GM06990 (cell line): ENCODE measurements around the gene P2RY2.

Experiments
- DNase-seq: peaks from one replicate; pipeline ENCODE4 v3.0.0-alpha.2; 2011; ENCODE audit not compliant: insufficient read length; ENCODE audit errors: extremely low read depth
- H3K27me3 ChIP-seq: replicated peaks from 2 replicates; pipeline ENCODE4 v1.6.0; 2011; ENCODE audit warnings: low read length; ENCODE audit not compliant: control insufficient read depth, insufficient read depth
- H3K36me3 ChIP-seq: 2 replicates; pipeline ENCODE4 v1.5.1; 2011; ENCODE audit warnings: low read length; ENCODE audit not compliant: control insufficient read depth, insufficient read depth
- H3K4me3 ChIP-seq: replicated peaks from 2 replicates; pipeline ENCODE4 v1.5.1; 2011; ENCODE audit warnings: low read depth, mild to moderate bottlenecking, control low read depth, low read length
- CTCF ChIP-seq: IDR thresholded peaks from 2 replicates; pipeline ENCODE4 v1.5.1; 2011; ENCODE audit warnings: low read length, control low read depth, mild to moderate bottlenecking, inconsistent platforms; ENCODE audit not compliant: insufficient read depth, poor library complexity, severe bottlenecking

The P2RY2 gene

GRCh38 chr11:73218106-73218829 is at the start of gene P2RY2:
P2RY2 (plus strand) TSS chr11:73218281; CDS start chr11:73234160, 15,879 bp downstream.
- TF ChIP-seq CTCF = peak; percentile 28
- Histone ChIP-seq H3K36me3 (no peaks in the 10 kb centered on the region), H3K4me3 (peak within 1 kb of the TSS; percentile 34), H3K27me3 (no peaks in the 10 kb centered on the region; the same call in 1 of the 2 replicates)
- DNase-seq = peak; percentile 46

- TF ChIP-seq CTCF = no peak
- Histone ChIP-seq H3K36me3 (no peaks in the 10 kb centered on the region; the same call in 1 of the 2 replicates), H3K27me3 (no peaks in the 10 kb centered on the region), H3K4me3 (no peak overlapping the region)
- DNase-seq = no peak
Observed at GRCh38 chr11:73168925-73169579, 49.0 kb upstream of the P2RY2 start.

GRCh38 chr11:73170140-73170539 is 47.9 kb upstream of the P2RY2 start:
- H3K36me3 ChIP-seq = no peaks in the 10 kb centered on the region; the same call in 1 of the 2 replicates

GRCh38 chr11:73171436-73172161 is 46.5 kb upstream of the P2RY2 start:
- Histone ChIP-seq H3K36me3 (no peaks in the 10 kb centered on the region; the same call in 1 of the 2 replicates), H3K27me3 (no peaks in the 10 kb centered on the region), H3K4me3 (no peak overlapping the region)
- TF ChIP-seq CTCF = no peak
- DNase-seq = no peak

More at GRCh38 chr11:73170140-73170539, 47.9 kb upstream of the P2RY2 start:
- H3K4me3 ChIP-seq = no peak overlapping the region
- no peak for TF ChIP-seq CTCF
- no peak for DNase-seq
- H3K27me3 ChIP-seq = no peaks in the 10 kb centered on the region

- Histone ChIP-seq H3K27me3 (no peaks in the 10 kb centered on the region), H3K36me3 (no peaks in the 10 kb centered on the region; the same call in 1 of the 2 replicates), H3K4me3 (no peak overlapping the region)
- no peak for DNase-seq
- TF ChIP-seq CTCF = no peak
Observed at GRCh38 chr11:73172992-73173656, 45.0 kb upstream of the P2RY2 start.
